GM12892 (cell line): ENCODE results near the gene FAM151A.
"Not testable (repeated sequence)": the region's sequence is repeated elsewhere in the genome, so short reads cannot be mapped to it uniquely, and the experiment has no call there.

Experiments
- DNase-seq: peaks from one replicate; pipeline ENCODE4 v3.0.0; 2011; ENCODE audit not compliant: insufficient read length
- FAIRE-seq: peaks from 2 replicates; lab custom pipeline; 2011; peaks lifted over from hg19 to GRCh38; lab: Jason Lieb, UNC
- POLR2A ChIP-seq: IDR thresholded peaks from 2 replicates; pipeline ENCODE4 v1.6.1; 2011; ENCODE audit warnings: low read depth, low read length, control low read depth
- POLR2AphosphoS5 ChIP-seq: IDR thresholded peaks from 2 replicates; pipeline ENCODE4 v1.6.1; 2011; ENCODE audit warnings: low read depth, low read length, control low read depth
- TAF1 ChIP-seq: IDR thresholded peaks from 2 replicates; pipeline ENCODE4 v1.6.1; 2011; ENCODE audit warnings: low read depth, mild to moderate bottlenecking, control low read depth, low read length, borderline replicate concordance

The FAM151A gene

DNA sequence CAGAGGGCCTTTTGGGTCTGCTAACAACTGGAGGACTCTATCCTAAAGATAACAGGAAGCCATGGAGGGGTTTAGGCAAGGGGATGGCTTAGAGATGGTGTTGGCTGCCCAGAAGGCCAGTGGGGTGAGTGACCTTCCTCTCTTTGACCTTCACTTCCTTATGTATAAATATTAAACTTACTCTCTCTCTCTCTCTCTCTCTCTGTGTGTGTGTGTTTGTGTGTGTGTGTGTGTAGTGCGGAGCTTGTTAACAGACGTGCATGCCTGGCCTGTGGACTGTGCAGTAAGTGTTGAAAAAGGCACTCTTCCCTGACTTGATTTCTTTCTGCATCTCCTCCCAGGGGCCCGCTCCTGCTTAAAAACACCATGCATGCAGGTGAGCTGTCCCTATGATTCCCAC, 28.3 kb upstream of the FAM151A start:
- DNase-seq, result no peak
- no peak for FAIRE-seq
- TF ChIP-seq TAF1, result no peak
- no peak for TF ChIP-seq POLR2AphosphoS5
- no peak for TF ChIP-seq POLR2A

DNA sequence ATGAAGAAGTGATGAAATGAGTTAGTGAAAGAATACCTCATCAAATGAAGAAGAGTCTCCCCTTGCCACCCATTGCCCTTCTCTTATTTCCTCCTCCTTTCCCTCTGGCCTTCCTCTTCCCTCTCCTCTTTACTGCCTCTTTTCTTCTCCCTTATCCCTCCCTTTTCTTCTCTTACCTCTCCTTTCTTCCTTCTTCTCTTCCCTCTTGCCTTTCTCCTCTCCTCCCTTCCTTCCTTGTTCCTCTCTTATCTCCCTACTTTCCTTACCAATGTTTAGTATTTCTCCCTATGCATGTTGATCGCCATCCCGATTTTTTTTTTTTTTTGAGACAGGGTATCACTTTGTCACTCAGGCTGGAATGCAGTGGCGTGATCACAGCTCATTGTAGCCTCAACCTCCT, 27.1 kb upstream of the FAM151A start:
- FAIRE-seq (no peak), DNase-seq (no peak)
- TF ChIP-seq POLR2AphosphoS5 (no peak), TAF1 (no peak), POLR2A (no peak)

DNA sequence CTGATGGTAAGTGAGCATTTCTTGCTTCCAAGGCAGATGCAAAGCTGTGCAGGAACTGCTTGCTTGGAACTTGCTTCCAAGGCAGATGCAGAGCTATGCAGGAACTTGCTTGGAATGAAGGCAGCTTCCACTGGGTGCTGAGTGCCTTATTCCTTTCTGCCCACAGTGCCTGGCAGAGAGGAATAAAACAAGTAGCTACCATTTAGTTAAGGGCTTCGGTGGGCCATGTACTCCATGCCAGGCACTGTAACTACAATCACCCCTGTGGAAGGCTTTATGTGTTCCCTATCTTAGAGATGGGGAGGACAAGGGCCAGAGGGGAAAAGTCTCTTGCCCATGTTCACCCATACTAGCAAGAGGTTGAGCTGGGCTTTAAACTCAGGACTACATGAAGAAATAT, 26.6 kb upstream of the FAM151A start:
- no peak for FAIRE-seq
- TF ChIP-seq POLR2A, result no peak
- no peak for TF ChIP-seq POLR2AphosphoS5
- TF ChIP-seq TAF1, result no peak

DNA sequence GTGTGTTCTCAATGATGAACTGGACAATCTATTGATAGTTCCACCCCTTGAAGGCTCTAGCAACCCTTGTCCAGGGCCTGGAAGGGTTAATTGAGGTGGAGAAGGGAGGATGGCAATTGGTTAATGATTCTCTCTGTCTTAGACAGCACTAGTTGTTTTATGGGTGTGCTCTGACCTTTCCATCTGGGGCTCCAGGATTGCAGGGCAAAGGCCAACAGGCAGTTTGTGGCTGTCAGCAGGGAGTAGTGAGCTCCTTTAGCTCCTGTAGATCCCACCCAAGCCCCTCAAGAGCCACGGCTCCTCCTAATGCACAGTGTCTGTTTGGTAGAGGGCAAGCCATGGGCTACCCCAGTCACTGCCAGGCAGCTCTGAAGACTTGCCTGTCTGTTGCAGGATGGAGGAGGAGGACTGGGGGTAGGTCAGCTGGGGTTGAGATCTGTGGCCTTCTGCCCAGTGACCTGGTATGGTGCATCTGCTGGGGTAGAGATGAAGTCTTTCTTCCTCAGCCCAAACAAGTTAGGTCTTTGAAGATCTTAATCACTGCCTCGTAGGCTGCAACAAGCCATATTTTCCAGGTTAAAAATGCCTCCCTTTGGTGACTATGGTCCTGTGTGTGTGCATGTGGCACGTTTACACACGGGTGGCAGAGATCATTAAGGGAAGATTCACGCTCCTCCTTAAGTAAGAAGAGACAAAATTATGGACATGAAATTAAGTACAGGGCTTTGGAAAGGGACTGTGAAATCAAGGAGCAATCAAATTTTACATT, 26.0 kb upstream of the FAM151A start:
- no peak for TF ChIP-seq POLR2AphosphoS5
- DNase-seq (no peak), FAIRE-seq (no peak)

More for the DNA sequence above, 26.6 kb upstream of the FAM151A start:
- DNase-seq, result no peak

DNA sequence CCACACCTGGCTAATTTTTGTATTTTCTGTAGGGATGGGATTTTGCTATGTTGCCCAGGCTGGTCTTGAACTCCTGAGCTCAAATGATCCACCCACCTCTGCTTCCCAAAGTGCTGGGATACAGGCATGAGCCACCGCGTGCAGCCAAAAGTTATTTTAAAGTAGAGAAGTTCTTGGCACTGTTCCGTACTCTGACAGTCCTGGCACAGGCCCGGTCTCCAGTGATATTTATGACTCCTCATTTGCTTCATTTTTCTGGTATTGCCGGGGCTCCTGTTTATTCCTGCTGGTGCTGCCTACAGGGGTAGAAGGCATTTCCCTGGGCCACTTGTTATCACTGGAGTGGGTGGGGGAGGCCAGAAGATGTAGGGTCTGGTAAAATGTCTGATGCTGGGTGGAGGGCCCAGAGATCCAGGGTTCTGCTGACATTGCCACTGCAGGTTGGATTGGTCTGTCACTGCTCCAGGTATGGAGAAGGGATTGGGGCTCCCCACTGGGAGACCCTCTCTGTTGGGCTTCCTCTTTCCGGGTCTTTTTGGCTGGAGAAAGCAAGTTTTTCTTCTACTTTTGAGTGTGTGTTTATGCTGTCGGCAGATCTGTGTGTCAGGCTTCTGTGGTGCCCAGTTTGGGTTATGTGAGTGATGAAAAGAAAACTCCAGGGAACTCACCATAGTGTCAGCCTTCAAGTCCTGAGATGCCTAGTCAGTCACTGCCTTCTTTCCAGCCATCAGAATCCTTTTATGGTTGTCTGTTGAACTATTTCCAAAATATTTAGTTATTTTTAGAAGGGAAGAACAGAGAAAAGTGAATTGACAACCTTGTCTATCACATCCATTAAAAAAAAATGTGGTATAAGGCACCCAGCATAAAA, 22.7 kb upstream of the FAM151A start:
- DNase-seq (no peak), FAIRE-seq (no peak)
- TF ChIP-seq POLR2A (no peak), POLR2AphosphoS5 (no peak), TAF1 (no peak)

GRCh38 chr1:54643736-54644135, 20.4 kb upstream of the FAM151A start:
- no peak for DNase-seq
- no peak for FAIRE-seq
- TF ChIP-seq TAF1 (no peak), POLR2AphosphoS5 (no peak), POLR2A (no peak)

- no peak for DNase-seq
- FAIRE-seq, result no peak
- TF ChIP-seq POLR2A (no peak), TAF1 (no peak), POLR2AphosphoS5 (no peak)
Observed at GRCh38 chr1:54640863-54641836, 17.8 kb upstream of the FAM151A start, which contains the start of gene MROH7. Gene MROH7 (plus strand): TSS chr1:54641786. CDS start chr1:54652927, 11,141 bp downstream.

DNA sequence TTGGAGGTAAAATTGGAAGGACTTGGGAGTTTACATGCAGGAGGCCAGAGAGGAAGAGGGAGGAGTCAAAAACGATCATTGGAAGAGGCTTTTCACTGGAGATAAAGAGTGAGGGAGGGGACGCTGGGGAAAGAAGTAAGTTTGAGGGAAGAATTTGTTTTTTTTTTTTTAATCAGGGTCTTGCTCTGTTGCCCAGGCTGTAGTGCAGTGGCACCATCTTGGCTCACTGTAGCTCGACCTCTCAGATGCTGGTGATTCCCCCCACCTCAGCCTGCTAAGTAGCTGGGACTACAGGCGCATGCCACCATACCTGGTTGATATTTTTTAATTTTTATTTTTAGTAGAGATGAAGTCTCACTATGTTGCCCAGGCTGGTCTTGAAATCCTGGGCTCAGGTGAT, 17.0 kb upstream of the FAM151A start:
- FAIRE-seq, result no peak
- no peak for TF ChIP-seq TAF1
- no peak for TF ChIP-seq POLR2AphosphoS5
- no peak for TF ChIP-seq POLR2A
- DNase-seq, result no peak

GRCh38 chr1:54636461-54637446, 13.4 kb upstream of the FAM151A start:
- not testable (repeated sequence) for FAIRE-seq, DNase-seq

DNA sequence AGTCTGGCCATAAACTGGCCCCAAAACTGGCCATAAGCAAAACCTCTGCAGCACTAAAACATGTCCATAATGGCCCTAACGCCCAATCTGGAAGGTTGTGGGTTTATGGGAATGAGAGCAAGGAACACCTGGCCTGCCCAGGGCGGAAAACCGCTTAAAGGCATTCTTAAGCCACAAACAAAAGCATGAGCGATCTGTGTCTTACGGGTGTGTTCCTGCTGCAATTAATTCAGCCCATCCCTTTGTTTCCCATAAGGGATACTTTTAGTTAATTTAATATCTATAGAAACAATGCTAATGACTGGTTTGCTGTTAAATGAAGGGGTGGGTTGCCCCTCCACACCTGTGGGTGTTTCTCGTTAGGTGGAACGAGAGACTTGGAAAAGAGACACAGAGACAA, 12.5 kb upstream of the FAM151A start:
- DNase-seq, FAIRE-seq: not testable (repeated sequence)
